ENCODE data around the gene FAM20C. TPM values are rescaled to one million over a fixed set of nuclear protein-coding genes. Genes with fewer than 3 reads are reported as not detected.
"Not testable (repeated sequence)": the region's sequence is repeated elsewhere in the genome, so short reads cannot be mapped to it uniquely, and the experiment has no call there.

Gene FAM20C
- total RNA-seq, 2 donors from 2014 or later = 37.8 to 62.0 TPM

- no peaks in the 10 kb centered on the region for H3K4me1 ChIP-seq (replicated peaks)
- 78% methylated on average over 12 of the region's 15 CpGs for WGBS
- H3K9me3 ChIP-seq = no peaks in the 10 kb centered on the region
- intact Hi-C loops (cut with DNase I) = no loop called here
- H3K27me3 ChIP-seq (replicated peaks; ENCODE audit: insufficient read depth) = peaks cover 22% of the 10 kb centered on the region
- no peaks in the 10 kb centered on the region for H3K36me3 ChIP-seq
- H3K27ac ChIP-seq = no peak overlapping the region
- H3K4me3 ChIP-seq = no peak overlapping the region
- no peak for DNase-seq (ENCODE audit: low spot score)
- TF ChIP-seq POLR2AphosphoS5 (IDR thresholded peaks at IDR 0.05) (no peak), CTCF (IDR thresholded peaks at IDR 0.05) (no peak), POLR2A (IDR thresholded peaks at IDR 0.05) (no peak)
These were observed 100.5 kb downstream of the FAM20C start for GRCh38 chr7:292826-293225.

- Histone ChIP-seq H3K36me3 (no peaks in the 10 kb centered on the region), H3K9me3 (no peaks in the 10 kb centered on the region), H3K4me3 (no peak overlapping the region), H3K27me3 (replicated peaks; ENCODE audit: insufficient read depth) (peaks cover 21% of the 10 kb centered on the region), H3K4me1 (replicated peaks) (no peaks in the 10 kb centered on the region), H3K27ac (no peak overlapping the region)
- intact Hi-C loops (cut with DNase I) = no loop called here
- TF ChIP-seq CTCF (IDR thresholded peaks at IDR 0.05) = no peak
- TF ChIP-seq POLR2A (IDR thresholded peaks at IDR 0.05) = no peak
- TF ChIP-seq POLR2AphosphoS5 (IDR thresholded peaks at IDR 0.05) = no peak
- WGBS = 83% methylated on average over 23 of the region's 23 CpGs
- DNase-seq (ENCODE audit: low spot score) = no peak
These were observed 101.5 kb downstream of the FAM20C start for GRCh38 chr7:293681-294439.

- no peak overlapping the region for H3K4me3 ChIP-seq
- no peaks in the 10 kb centered on the region for H3K9me3 ChIP-seq
- H3K36me3 ChIP-seq = no peaks in the 10 kb centered on the region
- intact Hi-C loops (cut with DNase I) = no loop called here
- peaks cover 14% of the 10 kb centered on the region for H3K27me3 ChIP-seq (replicated peaks; ENCODE audit: insufficient read depth)
- TF ChIP-seq CTCF (IDR thresholded peaks at IDR 0.05) = no peak
- WGBS = 86% methylated on average over 25 of the region's 25 CpGs
- H3K4me1 ChIP-seq (replicated peaks) = no peaks in the 10 kb centered on the region
- H3K27ac ChIP-seq = no peak overlapping the region
- no peak for DNase-seq (ENCODE audit: low spot score)
These were observed 102.2 kb downstream of the FAM20C start for GRCh38 chr7:294440-295154.

DNA sequence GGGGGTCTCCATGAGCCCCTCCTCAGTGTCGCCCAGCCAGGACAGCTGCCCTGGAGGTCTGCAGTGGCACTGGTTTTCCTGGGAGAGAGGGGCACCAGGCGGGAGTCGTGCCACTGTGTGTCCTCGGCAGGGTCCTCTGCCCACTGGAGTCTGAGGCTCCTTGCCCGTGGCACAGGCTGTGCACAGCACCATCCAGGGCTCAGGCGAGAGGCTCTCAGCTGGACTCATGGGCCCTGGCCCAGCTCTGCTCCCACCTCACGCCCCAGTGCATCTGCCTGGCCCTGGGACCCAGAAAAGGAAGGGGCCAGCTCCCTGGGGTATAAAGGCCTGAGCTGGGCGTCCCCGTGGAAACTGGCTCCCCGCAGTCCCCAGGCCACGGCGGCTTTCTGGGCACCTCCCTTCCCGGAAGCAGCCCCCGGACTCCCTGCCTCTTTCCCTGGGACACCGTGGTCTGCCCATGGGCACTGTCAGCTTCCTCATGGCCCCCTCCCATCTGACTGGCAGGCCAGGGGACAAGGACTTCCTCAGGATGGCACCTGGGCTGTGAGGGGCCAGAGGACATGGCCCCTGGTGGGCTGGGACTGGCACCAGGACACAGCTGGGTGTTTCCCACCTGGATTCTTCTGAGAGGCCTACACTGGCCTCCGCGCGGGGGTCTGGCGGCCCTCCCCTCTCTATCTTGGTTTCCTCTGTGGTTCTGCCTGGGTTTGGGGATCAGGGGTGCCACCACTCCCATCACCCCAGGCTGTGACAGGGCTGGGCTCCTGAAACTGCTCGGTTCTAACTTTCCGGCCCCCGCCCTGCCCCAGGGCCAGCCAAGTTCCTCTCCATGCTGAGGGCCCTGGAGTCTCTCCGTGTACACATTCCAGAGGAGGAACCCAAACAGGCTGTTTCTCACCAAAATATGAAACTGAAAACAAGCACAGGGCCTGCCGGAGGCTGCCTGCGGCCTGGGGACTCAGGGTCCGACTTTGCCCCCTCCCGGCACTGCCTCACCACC, 103.1 kb downstream of the FAM20C start:
- DNase-seq (ENCODE audit: low spot score) = no peak
- Histone ChIP-seq H3K4me1 (replicated peaks) (no peaks in the 10 kb centered on the region), H3K4me3 (no peak overlapping the region), H3K27ac (no peak overlapping the region), H3K36me3 (no peaks in the 10 kb centered on the region), H3K27me3 (replicated peaks; ENCODE audit: insufficient read depth) (peaks cover 5% of the 10 kb centered on the region), H3K9me3 (no peaks in the 10 kb centered on the region)
- 77% methylated on average over 23 of the region's 27 CpGs for WGBS
- TF ChIP-seq POLR2A (IDR thresholded peaks at IDR 0.05) (no peak), POLR2AphosphoS5 (IDR thresholded peaks at IDR 0.05) (no peak)
- intact Hi-C loops (cut with DNase I) = no loop called here

DNA sequence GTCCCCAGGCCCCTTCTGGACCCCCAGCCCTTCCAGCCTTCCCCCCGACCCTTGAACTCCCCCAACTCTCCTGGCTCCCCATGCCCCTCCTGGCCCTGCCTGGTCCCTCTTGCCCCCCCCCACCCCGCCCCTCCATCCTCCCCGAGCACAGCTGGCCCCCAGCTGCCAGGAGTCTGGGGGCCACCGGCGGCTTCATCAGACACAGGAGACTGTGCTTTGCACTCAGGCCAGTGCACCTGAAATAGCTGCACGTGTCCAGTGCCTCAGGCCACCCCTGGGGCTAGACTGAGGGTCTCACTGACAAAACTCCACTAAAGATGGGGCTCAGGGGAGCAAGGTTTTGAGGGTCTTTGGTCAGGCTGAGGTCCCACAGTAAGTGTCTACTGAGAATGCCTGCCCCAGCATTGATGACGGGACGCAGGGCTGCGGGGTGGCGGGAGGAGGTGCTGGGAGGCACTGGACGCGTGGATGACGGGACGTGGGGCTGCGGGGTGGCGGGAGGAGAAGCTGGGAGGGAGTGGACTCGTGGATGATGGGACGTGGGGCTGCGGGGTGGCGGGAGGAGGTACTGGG, 104.1 kb downstream of the FAM20C start:
- Histone ChIP-seq H3K27me3 (replicated peaks; ENCODE audit: insufficient read depth) (no peaks in the 10 kb centered on the region), H3K4me3 (no peak overlapping the region), H3K4me1 (replicated peaks) (no peaks in the 10 kb centered on the region), H3K9me3 (no peaks in the 10 kb centered on the region), H3K27ac (no peak overlapping the region), H3K36me3 (no peaks in the 10 kb centered on the region)
- 88% methylated on average over 19 of the region's 20 CpGs for WGBS
- TF ChIP-seq POLR2A (IDR thresholded peaks at IDR 0.05) (no peak), POLR2AphosphoS5 (IDR thresholded peaks at IDR 0.05) (no peak), CTCF (IDR thresholded peaks at IDR 0.05) (no peak)
- intact Hi-C loops (cut with DNase I) = no loop called here
- DNase-seq (ENCODE audit: low spot score) = no peak

GRCh38 chr7:297141-297540, 104.8 kb downstream of the FAM20C start:
- intact Hi-C loops (cut with DNase I); H3K4me3 ChIP-seq; H3K27ac ChIP-seq; DNase-seq (ENCODE audit: low spot score); H3K27me3 ChIP-seq (replicated peaks; ENCODE audit: insufficient read depth); H3K9me3 ChIP-seq; H3K36me3 ChIP-seq; H3K4me1 ChIP-seq (replicated peaks): not testable (repeated sequence)
- WGBS = 73% methylated on average over 22 of the region's 24 CpGs

All from prostate gland (tissue), 2 donors.